Upper lobe of left lung (tissue), 4 donors: ENCODE measurements around the gene HILPDA.

Experiments used
- CTCF ChIP-seq, 6 experiments: fragments of 450-650 bp in 4 of 6; fragments of 200-600 bp in 2 of 6; sonication (generic) in 2 of 6; IDR thresholded peaks; one replicate each; pipeline ENCODE4 v1.5.1; 2016 to 2019; ENCODE audit warnings: antibody characterized with exemption in 6 of 6
- EP300 ChIP-seq, 4 donors: sonication (generic); formaldehyde crosslinking; IDR thresholded peaks; one replicate each; pipeline ENCODE4 v1.5.1; 2017; ENCODE audit warnings: antibody characterized with exemption in 4 of 4, control low read depth in 2 of 4
- POLR2AphosphoS5 ChIP-seq, 2 donors: sonication (generic); formaldehyde crosslinking; IDR thresholded peaks; one replicate each; pipeline ENCODE4 v1.5.1; 2017; ENCODE audit warnings: antibody characterized with exemption in 2 of 2

- TF ChIP-seq CTCF (IDR thresholded peaks at IDR 0.05) (no peak), EP300 (IDR thresholded peaks at IDR 0.05) (no peak), POLR2AphosphoS5 (IDR thresholded peaks at IDR 0.05) (no peak)
These were observed 49.1 kb upstream of the HILPDA start for GRCh38 chr7:128406314-128407232.
